Colonic mucosa (tissue), 4 donors: ENCODE results near the gene UNC79. TPM values are rescaled to one million over a fixed set of nuclear protein-coding genes. Genes with fewer than 3 reads are reported as not detected.

Source experiments
- DNase-seq: peaks from one replicate; pipeline ENCODE4 v3.0.0-alpha.2; 2020
- H3K27ac ChIP-seq: fragments of 200-600 bp; one replicate; pipeline ENCODE4 v1.8.0; 2021
- H3K27me3 ChIP-seq: fragments of 200-600 bp; one replicate; pipeline ENCODE4 v1.8.0; 2021
- H3K36me3 ChIP-seq: fragments of 200-600 bp; one replicate; pipeline ENCODE4 v1.8.0; 2021
- H3K4me1 ChIP-seq: fragments of 200-600 bp; one replicate; pipeline ENCODE4 v1.8.0; 2021; ENCODE audit warnings: mild to moderate bottlenecking
- H3K4me3 ChIP-seq: fragments of 200-600 bp; one replicate; pipeline ENCODE4 v1.8.0; 2021
- H3K9ac ChIP-seq, 2 donors: one replicate each; pipeline ENCODE4 v1.7.0; 2013; ENCODE audit warnings: control low read depth in 2 of 2, low read depth in 2 of 2, low read length in 2 of 2
- H3K9me3 ChIP-seq: fragments of 200-600 bp; one replicate; pipeline ENCODE4 v1.8.0; 2021
- intact Hi-C: fragments of 100-400 bp; cut with DNase I; formaldehyde crosslinking; loops from one replicate; pipeline ENCODE4 v1.14.1; 2022
- total RNA-seq, 2 donors: library from RNA; stranded (reverse); fragmentation: NEBNext Ultra II Directional in 1 of 2; extraction: Animal tissue kit (Norgen Biotek cat#: 25700) in 1 of 2; gene quantifications; one replicate each; pipeline ENCODE4 v1.2.1, GENCODE V29; 2021
- TF ChIP-seq, protein P1 (sequence below): fragments of 200-600 bp; IDR thresholded peaks from one replicate; pipeline ENCODE4 v1.8.0; 2022; ENCODE audit warnings: antibody characterized with exemption, mild to moderate bottlenecking
- donor health status: healthy.
- donor health status: DM: no; HTN: no; CAD: no.
- donor health status: DM: no; HTN: no; CAD: no.

Gene UNC79
- total RNA-seq, 2 donors from 2014 or later: 0.17 to 0.21 TPM

DNA sequence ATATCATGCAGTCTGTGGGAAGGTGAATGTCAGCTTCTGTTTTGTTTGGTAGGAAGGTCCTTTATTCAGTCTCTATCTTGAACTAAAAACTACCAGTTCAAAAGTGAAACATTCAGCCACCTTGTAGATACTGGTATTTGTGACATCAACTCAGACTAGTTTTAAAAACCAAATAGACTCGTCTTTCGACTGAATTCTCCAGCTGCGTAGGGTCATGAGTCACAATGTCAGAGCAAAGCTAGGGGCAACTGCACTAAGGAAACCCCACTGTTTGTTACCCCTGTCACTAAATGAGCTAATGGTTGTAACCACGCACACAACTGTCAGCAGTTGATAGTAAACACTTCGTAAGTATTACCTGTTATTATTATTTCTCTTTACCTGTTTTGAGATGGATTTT, 212.9 kb downstream of the UNC79 start:
- no peak overlapping the region for H3K9ac ChIP-seq
- H3K36me3 ChIP-seq: no peaks in the 10 kb centered on the region
- H3K4me1 ChIP-seq: no peaks in the 10 kb centered on the region
- no peak overlapping the region for H3K27ac ChIP-seq
- TF ChIP-seq, protein P1, sequence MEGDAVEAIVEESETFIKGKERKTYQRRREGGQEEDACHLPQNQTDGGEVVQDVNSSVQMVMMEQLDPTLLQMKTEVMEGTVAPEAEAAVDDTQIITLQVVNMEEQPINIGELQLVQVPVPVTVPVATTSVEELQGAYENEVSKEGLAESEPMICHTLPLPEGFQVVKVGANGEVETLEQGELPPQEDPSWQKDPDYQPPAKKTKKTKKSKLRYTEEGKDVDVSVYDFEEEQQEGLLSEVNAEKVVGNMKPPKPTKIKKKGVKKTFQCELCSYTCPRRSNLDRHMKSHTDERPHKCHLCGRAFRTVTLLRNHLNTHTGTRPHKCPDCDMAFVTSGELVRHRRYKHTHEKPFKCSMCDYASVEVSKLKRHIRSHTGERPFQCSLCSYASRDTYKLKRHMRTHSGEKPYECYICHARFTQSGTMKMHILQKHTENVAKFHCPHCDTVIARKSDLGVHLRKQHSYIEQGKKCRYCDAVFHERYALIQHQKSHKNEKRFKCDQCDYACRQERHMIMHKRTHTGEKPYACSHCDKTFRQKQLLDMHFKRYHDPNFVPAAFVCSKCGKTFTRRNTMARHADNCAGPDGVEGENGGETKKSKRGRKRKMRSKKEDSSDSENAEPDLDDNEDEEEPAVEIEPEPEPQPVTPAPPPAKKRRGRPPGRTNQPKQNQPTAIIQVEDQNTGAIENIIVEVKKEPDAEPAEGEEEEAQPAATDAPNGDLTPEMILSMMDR: no peak
- intact Hi-C loops: no loop called here
- H3K27me3 ChIP-seq: no peaks in the 10 kb centered on the region
- H3K4me3 ChIP-seq: no peak overlapping the region
- no peaks in the 10 kb centered on the region for H3K9me3 ChIP-seq
- no peak for DNase-seq

DNA sequence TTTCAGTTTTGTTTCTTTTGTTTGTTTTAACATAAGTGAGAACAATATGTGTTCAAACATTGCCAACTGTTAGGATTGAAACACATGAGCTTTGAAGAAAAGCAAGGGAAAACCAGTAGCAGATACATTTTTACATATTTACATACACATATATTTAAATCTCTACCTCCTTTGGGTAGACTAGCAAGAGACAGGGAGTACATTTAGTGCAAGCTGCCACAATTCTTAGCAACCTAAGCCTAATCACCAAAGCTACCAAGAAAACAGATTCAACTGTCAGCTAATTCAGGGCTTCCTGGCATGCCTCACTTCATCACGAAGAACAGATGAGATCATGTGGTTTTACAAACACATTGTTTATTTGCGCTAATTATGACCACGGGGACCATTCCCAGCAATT, 214.5 kb downstream of the UNC79 start:
- no peaks in the 10 kb centered on the region for H3K36me3 ChIP-seq
- no peaks in the 10 kb centered on the region for H3K4me1 ChIP-seq
- no peak overlapping the region for H3K4me3 ChIP-seq
- H3K9ac ChIP-seq: no peak overlapping the region
- H3K27me3 ChIP-seq: no peaks in the 10 kb centered on the region
- H3K27ac ChIP-seq: no peak overlapping the region
- intact Hi-C loops: no loop called here
- no peaks in the 10 kb centered on the region for H3K9me3 ChIP-seq
- TF ChIP-seq, protein P1: no peak
- DNase-seq: no peak

DNA sequence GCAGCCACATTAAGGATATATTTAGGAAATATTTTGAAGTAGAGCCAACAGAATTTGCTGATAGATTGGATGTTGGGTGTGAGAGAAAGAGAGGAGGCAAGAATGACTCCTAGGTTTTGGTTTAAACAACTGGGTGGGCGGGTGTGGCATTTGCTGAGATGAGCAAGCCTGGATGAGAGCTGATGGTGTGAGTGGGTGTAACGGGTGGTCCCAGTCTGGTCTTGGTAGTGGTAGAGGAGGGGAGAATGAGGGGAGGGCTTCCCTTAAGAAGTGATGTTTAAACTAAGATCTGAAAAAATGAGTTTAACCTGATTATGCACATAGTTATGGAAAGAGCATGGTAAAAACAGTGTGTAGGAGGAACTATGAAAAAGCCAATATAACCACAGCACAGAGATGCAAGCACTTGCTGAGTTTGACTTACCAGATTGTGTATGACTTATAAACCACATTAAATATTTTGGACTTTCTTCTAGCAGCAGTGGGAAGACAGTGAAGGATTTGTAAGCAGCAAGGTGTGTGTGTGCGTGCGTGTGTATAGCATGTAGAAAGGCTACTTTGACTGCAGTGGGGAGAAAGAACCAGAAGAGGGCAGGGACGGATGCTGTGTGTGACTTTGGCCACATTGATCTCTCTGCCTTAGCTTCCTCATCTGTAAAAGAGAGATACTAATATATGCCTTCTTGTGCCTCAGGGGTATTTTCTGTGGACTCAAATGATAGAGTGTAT, 217.9 kb downstream of the UNC79 start:
- no peaks in the 10 kb centered on the region for H3K9me3 ChIP-seq
- H3K36me3 ChIP-seq: no peaks in the 10 kb centered on the region
- intact Hi-C loops: no loop called here
- H3K4me3 ChIP-seq: no peak overlapping the region
- H3K9ac ChIP-seq: no peak overlapping the region
- H3K27ac ChIP-seq: no peak overlapping the region
- no peak for DNase-seq
- no peaks in the 10 kb centered on the region for H3K4me1 ChIP-seq
- TF ChIP-seq, protein P1: no peak
- H3K27me3 ChIP-seq: no peaks in the 10 kb centered on the region

DNA sequence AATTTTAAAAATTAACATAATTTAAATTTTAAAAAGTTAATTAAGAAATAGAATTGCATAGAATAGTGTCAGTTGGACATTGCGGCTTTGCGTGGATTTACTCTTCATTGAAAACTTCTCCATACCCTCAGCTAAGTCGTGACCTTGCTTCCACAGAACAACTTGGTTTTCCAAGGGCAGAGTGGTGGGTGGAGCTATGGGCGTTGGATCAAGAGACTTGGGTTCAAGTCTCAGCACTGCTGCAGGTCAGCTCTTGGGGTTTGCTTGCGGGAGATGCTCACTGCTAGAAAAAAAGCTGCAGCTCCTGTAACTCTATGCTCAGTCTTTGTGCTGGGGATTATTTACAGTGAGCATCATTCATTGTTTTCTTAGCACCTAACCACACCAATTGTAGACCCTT, 223.9 kb downstream of the UNC79 start:
- Histone ChIP-seq H3K4me3 (no peak overlapping the region), H3K4me1 (no peaks in the 10 kb centered on the region), H3K9ac (no peak overlapping the region), H3K36me3 (no peaks in the 10 kb centered on the region), H3K27me3 (no peaks in the 10 kb centered on the region), H3K9me3 (no peaks in the 10 kb centered on the region), H3K27ac (no peak overlapping the region)
- TF ChIP-seq, protein P1: no peak
- intact Hi-C loops: loop anchor here (5.0 kb wide), 1 partner anchor 238 kb away; no protein-coding TSS in a partner anchor
- no peak for DNase-seq

DNA sequence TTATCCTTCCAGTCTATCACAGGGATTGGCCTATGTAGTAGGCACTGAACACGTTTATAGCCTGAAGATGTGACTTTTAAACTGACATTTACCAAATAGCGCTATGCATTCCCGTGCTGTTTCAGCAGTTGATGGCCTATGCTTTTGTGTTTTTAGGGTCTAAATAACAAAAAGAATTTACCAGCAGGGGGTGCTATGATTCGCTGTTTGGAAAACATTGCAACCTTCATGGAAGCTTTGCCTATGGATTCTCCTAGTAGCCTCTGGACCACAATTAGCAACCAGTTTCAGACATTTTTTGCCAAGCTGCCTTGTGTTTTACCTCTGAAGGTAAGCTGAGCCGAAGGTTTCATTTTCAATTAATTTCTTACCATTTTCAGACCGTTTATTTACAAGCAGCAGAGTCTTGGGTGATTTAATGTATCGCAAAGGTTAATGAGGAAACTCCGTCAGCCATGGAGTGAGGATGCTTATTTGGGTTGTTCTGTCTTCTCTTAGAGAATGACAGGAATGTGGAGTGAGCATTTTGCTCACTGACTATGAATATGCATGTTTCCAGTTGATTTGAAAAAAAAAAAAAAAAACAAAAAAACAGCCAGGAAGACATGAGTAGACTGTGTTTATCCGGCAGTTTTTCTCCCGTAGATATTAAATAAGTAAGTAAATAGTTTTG, 224.5 kb downstream of the UNC79 start:
- TF ChIP-seq, protein P1: peak; percentile 36
- H3K4me3 ChIP-seq: no peak overlapping the region
- no peaks in the 10 kb centered on the region for H3K36me3 ChIP-seq
- H3K27ac ChIP-seq: no peak overlapping the region
- no peaks in the 10 kb centered on the region for H3K27me3 ChIP-seq
- no peaks in the 10 kb centered on the region for H3K4me1 ChIP-seq
- no peak overlapping the region for H3K9ac ChIP-seq
- intact Hi-C loops: loop anchor here (5.0 kb wide), 1 partner anchor 127 kb away; no protein-coding TSS in a partner anchor
- no peaks in the 10 kb centered on the region for H3K9me3 ChIP-seq
- DNase-seq: peak; percentile 29
